ENCODE data around the gene CDC14B. TPM values are rescaled to one million over a fixed set of nuclear protein-coding genes. Genes with fewer than 3 reads are reported as not detected.

CDC14B gene
- total RNA-seq, 1 donor from 2014 or later = 18.6 TPM

GRCh38 chr9:96478829-96479371, 140.7 kb downstream of the CDC14B start:
- no peak for DNase-seq (ENCODE audit: extremely low spot score, unreplicated experiment)
- Mint-ChIP-seq H3K27ac (ENCODE audit: unreplicated experiment) (no peak overlapping the region), H3K27me3 (ENCODE audit: unreplicated experiment) (no peaks in the 10 kb centered on the region), H3K4me3 (ENCODE audit: unreplicated experiment) (no peak overlapping the region), H3K4me1 (ENCODE audit: unreplicated experiment) (peaks cover 9% of the 10 kb centered on the region), H3K36me3 (ENCODE audit: unreplicated experiment) (peaks cover 15% of the 10 kb centered on the region), H3K9me3 (ENCODE audit: unreplicated experiment) (no peaks in the 10 kb centered on the region)
- TF ChIP-seq CTCF (IDR thresholded peaks at IDR 0.05) = no peak

DNA sequence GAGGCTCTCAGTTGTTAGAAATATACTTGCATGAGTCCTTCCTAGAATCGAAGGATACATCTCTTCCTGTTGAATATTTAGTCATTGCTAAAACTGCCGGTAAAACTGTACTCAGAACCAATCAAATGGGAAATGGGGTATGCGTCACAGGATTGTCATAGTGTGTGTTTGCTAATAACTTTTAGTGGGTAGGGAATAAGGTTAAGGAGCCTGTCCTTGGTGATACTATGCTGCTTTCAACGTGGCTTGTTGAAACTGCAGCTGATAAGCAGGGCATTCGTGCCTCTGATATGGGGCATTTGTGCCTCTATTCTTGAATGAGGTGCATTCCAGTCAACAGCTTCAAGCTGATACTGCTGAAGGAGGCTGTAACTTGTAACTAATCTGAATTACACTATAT, 143.1 kb downstream of the CDC14B start:
- Mint-ChIP-seq H3K36me3 (ENCODE audit: unreplicated experiment) (peaks cover 8% of the 10 kb centered on the region), H3K27ac (ENCODE audit: unreplicated experiment) (no peak overlapping the region), H3K4me3 (ENCODE audit: unreplicated experiment) (no peak overlapping the region), H3K27me3 (ENCODE audit: unreplicated experiment) (no peaks in the 10 kb centered on the region), H3K4me1 (ENCODE audit: unreplicated experiment) (no peaks in the 10 kb centered on the region), H3K9me3 (ENCODE audit: unreplicated experiment) (no peaks in the 10 kb centered on the region)
- DNase-seq (ENCODE audit: extremely low spot score, unreplicated experiment) = no peak
- TF ChIP-seq CTCF (IDR thresholded peaks at IDR 0.05) = no peak

- Mint-ChIP-seq H3K27ac (ENCODE audit: unreplicated experiment) (no peak overlapping the region), H3K4me3 (ENCODE audit: unreplicated experiment) (no peak overlapping the region), H3K9me3 (ENCODE audit: unreplicated experiment) (no peaks in the 10 kb centered on the region), H3K27me3 (ENCODE audit: unreplicated experiment) (no peaks in the 10 kb centered on the region), H3K4me1 (ENCODE audit: unreplicated experiment) (no peaks in the 10 kb centered on the region), H3K36me3 (ENCODE audit: unreplicated experiment) (peaks cover 13% of the 10 kb centered on the region)
- DNase-seq (ENCODE audit: extremely low spot score, unreplicated experiment) = no peak
- no peak for TF ChIP-seq CTCF (IDR thresholded peaks at IDR 0.05)
These were observed 143.6 kb downstream of the CDC14B start for GRCh38 chr9:96476013-96476412.

DNA sequence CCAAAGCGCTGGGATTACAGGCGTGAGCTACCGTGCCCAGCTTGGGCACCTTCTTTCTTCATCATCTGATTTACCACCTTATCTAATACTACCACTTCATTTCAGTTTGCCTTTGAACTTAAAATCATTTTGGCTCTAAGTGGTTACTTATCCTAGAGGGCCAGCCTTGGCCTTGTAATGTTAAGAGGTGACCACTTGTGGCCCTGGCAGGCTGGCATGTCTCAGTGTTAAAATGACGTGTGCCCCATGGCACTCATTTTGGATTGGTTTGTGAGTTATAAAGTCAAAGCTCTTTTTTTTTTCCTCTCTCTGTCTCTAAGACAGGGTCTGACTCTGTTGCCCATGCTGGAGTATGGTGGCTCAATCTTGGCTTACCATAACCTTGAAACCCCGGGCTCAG, 151.9 kb downstream of the CDC14B start:
- Mint-ChIP-seq H3K27me3 (ENCODE audit: unreplicated experiment) (no peaks in the 10 kb centered on the region), H3K27ac (ENCODE audit: unreplicated experiment) (no peak overlapping the region), H3K4me1 (ENCODE audit: unreplicated experiment) (peaks cover 2% of the 10 kb centered on the region), H3K36me3 (ENCODE audit: unreplicated experiment) (peaks cover 29% of the 10 kb centered on the region), H3K9me3 (ENCODE audit: unreplicated experiment) (no peaks in the 10 kb centered on the region), H3K4me3 (ENCODE audit: unreplicated experiment) (no peak overlapping the region)
- no peak for DNase-seq (ENCODE audit: extremely low spot score, unreplicated experiment)
- no peak for TF ChIP-seq CTCF (IDR thresholded peaks at IDR 0.05)

DNA sequence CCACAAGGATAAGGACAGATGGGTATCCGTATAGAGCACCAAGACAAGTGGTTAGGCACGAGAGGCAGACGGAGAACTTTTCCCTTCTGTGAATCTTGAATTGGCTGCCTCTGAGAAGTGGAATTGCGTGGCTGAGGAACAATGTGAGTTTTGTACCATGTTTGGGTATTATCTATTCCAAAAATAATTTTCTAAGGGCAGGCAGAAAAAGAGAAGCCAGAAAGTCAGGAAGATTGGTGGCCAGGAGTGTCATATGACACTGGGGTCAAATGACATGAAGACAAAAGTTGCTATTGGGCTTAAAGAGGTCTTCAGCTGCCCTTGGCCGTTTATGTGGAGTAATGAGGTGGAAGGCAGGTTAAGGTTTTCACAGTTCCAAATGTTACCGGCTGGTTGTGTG, 155.2 kb downstream of the CDC14B start:
- no peak for DNase-seq (ENCODE audit: extremely low spot score, unreplicated experiment)
- Mint-ChIP-seq H3K27ac (ENCODE audit: unreplicated experiment) (peak overlapping the region; percentile 7), H3K4me1 (ENCODE audit: unreplicated experiment) (peaks cover 4% of the 10 kb centered on the region), H3K4me3 (ENCODE audit: unreplicated experiment) (no peak overlapping the region), H3K9me3 (ENCODE audit: unreplicated experiment) (no peaks in the 10 kb centered on the region), H3K36me3 (ENCODE audit: unreplicated experiment) (peaks cover 25% of the 10 kb centered on the region), H3K27me3 (ENCODE audit: unreplicated experiment) (no peaks in the 10 kb centered on the region)
- TF ChIP-seq CTCF (IDR thresholded peaks at IDR 0.05) = no peak

All from osteocyte (in vitro differentiated cells).